Activated naive CD4-positive, alpha-beta T cell treated with anti-CD3 and anti-CD28 coated beads, Interleukin-2, amount 10 ng/mL, durations not matched to agents 7 days and 5 days (primary cell): ENCODE measurements around the gene TLNRD1.

Experiments used
- CTCF ChIA-PET: fragments of 350-600 bp; sonication (Branson Sonifier 250); formaldehyde crosslinking; loops from one replicate; lab custom pipeline; 2021; ENCODE audit warnings: antibody characterized with exemption; lab: Charles Lee
- DNase-seq: peaks from one replicate; pipeline ENCODE4 v3.0.0-alpha.2; 2020
- H3K27ac Mint-ChIP-seq: one replicate; pipeline ENCODE4 v1.8.0; 2021; ENCODE audit warnings: mild to moderate bottlenecking, moderate library complexity, mixed read lengths
- H3K27me3 Mint-ChIP-seq: one replicate; pipeline ENCODE4 v1.8.0; 2021; ENCODE audit warnings: mild to moderate bottlenecking, mixed read lengths
- H3K36me3 Mint-ChIP-seq: one replicate; pipeline ENCODE4 v1.8.0; 2021; ENCODE audit warnings: mixed read lengths
- H3K4me1 Mint-ChIP-seq: one replicate; pipeline ENCODE4 v1.8.0; 2021; ENCODE audit warnings: mixed read lengths
- H3K4me3 Mint-ChIP-seq: one replicate; pipeline ENCODE4 v1.8.0; 2021; ENCODE audit warnings: mild to moderate bottlenecking, moderate library complexity, mixed read lengths
- H3K9me3 Mint-ChIP-seq: one replicate; pipeline ENCODE4 v1.8.0; 2021; ENCODE audit warnings: mixed read lengths

The TLNRD1 gene

GRCh38 chr15:81000144-81000623 lies 539 bp upstream of the TLNRD1 start:
- peaks cover 65% of the 10 kb centered on the region for H3K4me1 Mint-ChIP-seq
- peaks cover 5% of the 10 kb centered on the region for H3K9me3 Mint-ChIP-seq

GRCh38 chr15:81001152-81002008 lies 657 bp downstream of the TLNRD1 start:
- Mint-ChIP-seq H3K27ac (peak overlapping the region; percentile 99), H3K4me1 (peaks cover 63% of the 10 kb centered on the region), H3K36me3 (peaks cover 40% of the 10 kb centered on the region), H3K27me3 (no peaks in the 10 kb centered on the region), H3K4me3 (peak overlapping the region; percentile 95), H3K9me3 (peaks cover 5% of the 10 kb centered on the region)
- CTCF ChIA-PET = interaction anchor here (1.7 to 2.0 kb wide), 3 partner anchors 10 to 265 kb away, joined by 4 to 8 read pairs (median 5); no protein-coding TSS in a partner anchor
- DNase-seq = peak; percentile 66

More at GRCh38 chr15:81000144-81000623, 539 bp upstream of the TLNRD1 start:
- H3K27me3 Mint-ChIP-seq = no peaks in the 10 kb centered on the region
- peak overlapping the region; percentile 99 for H3K27ac Mint-ChIP-seq
- DNase-seq = peak; percentile 28
- CTCF ChIA-PET = interaction anchor here (1.7 to 2.0 kb wide), 2 partner anchors 9 to 266 kb away, joined by 4 to 8 read pairs; no protein-coding TSS in a partner anchor
- peak overlapping the region; percentile 95 for H3K4me3 Mint-ChIP-seq
- peaks cover 40% of the 10 kb centered on the region for H3K36me3 Mint-ChIP-seq

GRCh38 chr15:81002009-81002330 lies 1.2 kb downstream of the TLNRD1 start:
- Mint-ChIP-seq H3K36me3 (peaks cover 40% of the 10 kb centered on the region), H3K4me3 (peak overlapping the region; percentile 77), H3K4me1 (peaks cover 63% of the 10 kb centered on the region), H3K27ac (peak overlapping the region; percentile 83), H3K27me3 (no peaks in the 10 kb centered on the region), H3K9me3 (peaks cover 4% of the 10 kb centered on the region)
- DNase-seq = no peak
- CTCF ChIA-PET = interaction anchor here (1.0 to 1.7 kb wide), 2 partner anchors 10 to 105 kb away, joined by 3 to 5 read pairs; no protein-coding TSS in a partner anchor

GRCh38 chr15:81002331-81003096 lies 1.8 kb downstream of the TLNRD1 start:
- peaks cover 34% of the 10 kb centered on the region for H3K36me3 Mint-ChIP-seq
- CTCF ChIA-PET = interaction anchor here (1.0 to 1.7 kb wide), 2 partner anchors 11 to 104 kb away, joined by 3 to 5 read pairs; no protein-coding TSS in a partner anchor
- DNase-seq = no peak
- H3K4me1 Mint-ChIP-seq = peaks cover 62% of the 10 kb centered on the region
- peak overlapping the region; percentile 75 for H3K4me3 Mint-ChIP-seq
- no peaks in the 10 kb centered on the region for H3K9me3 Mint-ChIP-seq
- peak overlapping the region; percentile 28 for H3K27ac Mint-ChIP-seq
- no peaks in the 10 kb centered on the region for H3K27me3 Mint-ChIP-seq

GRCh38 chr15:81003097-81003350 lies 2.3 kb downstream of the TLNRD1 start:
- H3K27ac Mint-ChIP-seq = peak overlapping the region; percentile 83
- CTCF ChIA-PET = interaction anchor here (1.0 to 1.7 kb wide), 2 partner anchors 11 to 104 kb away, joined by 3 to 5 read pairs; no protein-coding TSS in a partner anchor

GRCh38 chr15:81006124-81006523 lies 5.4 kb downstream of the TLNRD1 start:
- Mint-ChIP-seq H3K4me3 (no peak overlapping the region), H3K27me3 (no peaks in the 10 kb centered on the region), H3K27ac (no peak overlapping the region), H3K9me3 (no peaks in the 10 kb centered on the region), H3K36me3 (peaks cover 36% of the 10 kb centered on the region), H3K4me1 (peaks cover 56% of the 10 kb centered on the region)
- DNase-seq = no peak
- CTCF ChIA-PET = interaction anchor here (1.0 kb wide), 1 partner anchor 29 kb away, joined by 3 read pairs; no protein-coding TSS in a partner anchor

More at GRCh38 chr15:81003097-81003350, 2.3 kb downstream of the TLNRD1 start:
- Mint-ChIP-seq H3K27me3 (no peaks in the 10 kb centered on the region), H3K4me3 (peak overlapping the region; percentile 75), H3K9me3 (no peaks in the 10 kb centered on the region), H3K4me1 (peaks cover 61% of the 10 kb centered on the region), H3K36me3 (peaks cover 31% of the 10 kb centered on the region)
- DNase-seq = no peak

- Mint-ChIP-seq H3K4me3 (no peak overlapping the region), H3K27me3 (no peaks in the 10 kb centered on the region), H3K36me3 (peaks cover 40% of the 10 kb centered on the region), H3K27ac (no peak overlapping the region), H3K4me1 (peaks cover 56% of the 10 kb centered on the region), H3K9me3 (no peaks in the 10 kb centered on the region)
- CTCF ChIA-PET = no interaction called here
- DNase-seq = no peak
Observed at GRCh38 chr15:81007428-81008064, 6.8 kb downstream of the TLNRD1 start.

- H3K4me3 Mint-ChIP-seq = no peak overlapping the region
- no peak overlapping the region for H3K27ac Mint-ChIP-seq
- CTCF ChIA-PET = interaction anchor here (1.1 kb wide), 1 partner anchor 100 kb away, joined by 3 read pairs; no protein-coding TSS in a partner anchor
- no peaks in the 10 kb centered on the region for H3K9me3 Mint-ChIP-seq
- DNase-seq = no peak
- H3K27me3 Mint-ChIP-seq = no peaks in the 10 kb centered on the region
- H3K36me3 Mint-ChIP-seq = peaks cover 36% of the 10 kb centered on the region
- peaks cover 52% of the 10 kb centered on the region for H3K4me1 Mint-ChIP-seq
Observed at GRCh38 chr15:81008312-81008711, 7.6 kb downstream of the TLNRD1 start.

- H3K4me3 Mint-ChIP-seq = no peak overlapping the region
- no peaks in the 10 kb centered on the region for H3K9me3 Mint-ChIP-seq
- DNase-seq = no peak
- peaks cover 21% of the 10 kb centered on the region for H3K36me3 Mint-ChIP-seq
- CTCF ChIA-PET = no interaction called here
- H3K27ac Mint-ChIP-seq = no peak overlapping the region
- peaks cover 35% of the 10 kb centered on the region for H3K4me1 Mint-ChIP-seq
- no peaks in the 10 kb centered on the region for H3K27me3 Mint-ChIP-seq
Observed at GRCh38 chr15:81010086-81010485, 9.4 kb downstream of the TLNRD1 start.

- Mint-ChIP-seq H3K4me1 (peaks cover 23% of the 10 kb centered on the region), H3K36me3 (peaks cover 13% of the 10 kb centered on the region), H3K27me3 (no peaks in the 10 kb centered on the region), H3K27ac (no peak overlapping the region), H3K9me3 (no peaks in the 10 kb centered on the region), H3K4me3 (no peak overlapping the region)
- no peak for DNase-seq
- CTCF ChIA-PET = no interaction called here
Observed at GRCh38 chr15:81011593-81011992, 10.9 kb downstream of the TLNRD1 start.

GRCh38 chr15:81012588-81012987 lies 11.9 kb downstream of the TLNRD1 start:
- Mint-ChIP-seq H3K4me3 (no peak overlapping the region), H3K36me3 (peaks cover 13% of the 10 kb centered on the region), H3K27me3 (no peaks in the 10 kb centered on the region), H3K9me3 (no peaks in the 10 kb centered on the region), H3K4me1 (peaks cover 18% of the 10 kb centered on the region), H3K27ac (no peak overlapping the region)
- no peak for DNase-seq
- CTCF ChIA-PET = interaction anchor here (1.1 kb wide), 1 partner anchor 254 kb away, joined by 3 read pairs; no protein-coding TSS in a partner anchor

GRCh38 chr15:81013396-81013929 lies 12.7 kb downstream of the TLNRD1 start:
- Mint-ChIP-seq H3K4me3 (no peak overlapping the region), H3K27ac (no peak overlapping the region), H3K27me3 (no peaks in the 10 kb centered on the region), H3K4me1 (peaks cover 10% of the 10 kb centered on the region), H3K9me3 (no peaks in the 10 kb centered on the region), H3K36me3 (peaks cover 13% of the 10 kb centered on the region)
- CTCF ChIA-PET = interaction anchor here (1.1 kb wide), 1 partner anchor 253 kb away, joined by 3 read pairs; no protein-coding TSS in a partner anchor
- no peak for DNase-seq

GRCh38 chr15:81014446-81015093 lies 13.8 kb downstream of the TLNRD1 start:
- no peak for DNase-seq
- Mint-ChIP-seq H3K4me3 (no peak overlapping the region), H3K36me3 (peaks cover 9% of the 10 kb centered on the region), H3K27ac (no peak overlapping the region), H3K9me3 (no peaks in the 10 kb centered on the region), H3K27me3 (no peaks in the 10 kb centered on the region), H3K4me1 (peaks cover 6% of the 10 kb centered on the region)
- CTCF ChIA-PET = no interaction called here
